ENCODE measurements around the gene EXT2. TPM values are rescaled to one million over a fixed set of nuclear protein-coding genes. Genes with fewer than 3 reads are reported as not detected.

Gene EXT2
- total RNA-seq, 2 donors from 2014 or later = 47.7 to 60.3 TPM

DNA sequence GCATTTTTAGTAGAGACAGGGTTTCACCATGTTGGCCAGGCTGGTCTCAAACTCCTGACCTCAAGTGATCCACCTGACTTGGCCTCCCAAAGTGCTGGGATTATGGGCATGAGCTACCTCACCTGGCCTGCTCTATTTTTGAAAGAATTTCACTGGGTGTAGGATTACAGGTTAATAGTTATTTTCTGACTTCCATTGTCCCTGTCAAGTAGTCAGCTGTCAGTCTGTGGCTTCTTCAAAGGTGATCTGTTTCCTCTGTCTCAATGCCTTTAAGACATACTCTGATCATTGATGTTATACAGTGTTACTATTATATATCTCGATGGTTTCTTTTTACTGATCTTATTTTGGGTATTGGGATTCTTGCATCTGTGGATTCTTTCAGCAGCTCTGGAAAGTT, 10.1 kb upstream of the EXT2 start:
- no peak overlapping the region for H3K27ac ChIP-seq (ENCODE audit: low read depth, low read length)
- no peak overlapping the region for H3K4me3 ChIP-seq (ENCODE audit: low read length)
- DNase-seq = no peak
- H3K4me1 ChIP-seq (ENCODE audit: control insufficient read depth, insufficient read depth, low read length) = no peaks in the 10 kb centered on the region
- peaks cover 40% of the 10 kb centered on the region for H3K36me3 Mint-ChIP-seq (ENCODE audit: low read depth)
- H3K27me3 ChIP-seq (ENCODE audit: control insufficient read depth, insufficient read depth, low read length, poor library complexity, severe bottlenecking) = peaks cover 8% of the 10 kb centered on the region
- TF ChIP-seq, protein P1, sequence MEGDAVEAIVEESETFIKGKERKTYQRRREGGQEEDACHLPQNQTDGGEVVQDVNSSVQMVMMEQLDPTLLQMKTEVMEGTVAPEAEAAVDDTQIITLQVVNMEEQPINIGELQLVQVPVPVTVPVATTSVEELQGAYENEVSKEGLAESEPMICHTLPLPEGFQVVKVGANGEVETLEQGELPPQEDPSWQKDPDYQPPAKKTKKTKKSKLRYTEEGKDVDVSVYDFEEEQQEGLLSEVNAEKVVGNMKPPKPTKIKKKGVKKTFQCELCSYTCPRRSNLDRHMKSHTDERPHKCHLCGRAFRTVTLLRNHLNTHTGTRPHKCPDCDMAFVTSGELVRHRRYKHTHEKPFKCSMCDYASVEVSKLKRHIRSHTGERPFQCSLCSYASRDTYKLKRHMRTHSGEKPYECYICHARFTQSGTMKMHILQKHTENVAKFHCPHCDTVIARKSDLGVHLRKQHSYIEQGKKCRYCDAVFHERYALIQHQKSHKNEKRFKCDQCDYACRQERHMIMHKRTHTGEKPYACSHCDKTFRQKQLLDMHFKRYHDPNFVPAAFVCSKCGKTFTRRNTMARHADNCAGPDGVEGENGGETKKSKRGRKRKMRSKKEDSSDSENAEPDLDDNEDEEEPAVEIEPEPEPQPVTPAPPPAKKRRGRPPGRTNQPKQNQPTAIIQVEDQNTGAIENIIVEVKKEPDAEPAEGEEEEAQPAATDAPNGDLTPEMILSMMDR (conservative IDR thresholded peaks at IDR 0.05) = no peak
- WGBS, 2 experiments (ENCODE audit: insufficient coverage in 1 of 2, insufficient read length in 1 of 2) = no CpG with 5 or more reads among the region's 1 CpG
- H3K27me3 Mint-ChIP-seq (ENCODE audit: insufficient read depth) = peaks cover 36% of the 10 kb centered on the region
- H3K9me3 Mint-ChIP-seq = peaks cover 38% of the 10 kb centered on the region
- H3K9me3 ChIP-seq (ENCODE audit: control insufficient read depth, low read length) = peaks cover 30% of the 10 kb centered on the region
- H3K27ac Mint-ChIP-seq = no peak overlapping the region
- H3K36me3 ChIP-seq (ENCODE audit: control insufficient read depth, insufficient read depth, low read length) = no peaks in the 10 kb centered on the region
- H3K9ac ChIP-seq (ENCODE audit: extremely low read depth, low read length, poor library complexity, severe bottlenecking) = no peak overlapping the region
- no peaks in the 10 kb centered on the region for H3K4me1 Mint-ChIP-seq
- no peak overlapping the region for H3K4me3 Mint-ChIP-seq

DNA sequence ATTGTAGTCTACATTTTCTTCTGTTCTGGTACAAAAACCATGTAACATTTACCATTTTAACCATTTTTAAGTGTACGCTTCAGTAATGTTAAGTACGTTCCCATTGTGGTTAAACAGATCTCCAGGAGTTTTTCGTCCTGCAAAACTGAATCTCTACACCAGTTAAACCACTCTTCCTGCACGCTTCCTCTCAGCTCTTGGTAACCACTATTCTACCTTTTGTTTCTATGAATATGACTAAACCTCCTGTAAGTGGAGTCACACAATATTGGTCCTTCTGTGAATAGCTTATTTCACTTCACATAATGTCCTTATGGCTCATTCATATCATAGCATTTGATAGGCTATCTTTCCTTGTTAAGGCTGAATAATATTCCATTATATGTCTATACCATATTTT, 7.1 kb upstream of the EXT2 start:
- H3K27ac Mint-ChIP-seq = no peak overlapping the region
- whole genome bisulfite sequencing, 2 experiments (ENCODE audit: insufficient coverage in 1 of 2, insufficient read length in 1 of 2) = 86 to 96% methylated on average over 4 of the region's 4 CpGs

DNA sequence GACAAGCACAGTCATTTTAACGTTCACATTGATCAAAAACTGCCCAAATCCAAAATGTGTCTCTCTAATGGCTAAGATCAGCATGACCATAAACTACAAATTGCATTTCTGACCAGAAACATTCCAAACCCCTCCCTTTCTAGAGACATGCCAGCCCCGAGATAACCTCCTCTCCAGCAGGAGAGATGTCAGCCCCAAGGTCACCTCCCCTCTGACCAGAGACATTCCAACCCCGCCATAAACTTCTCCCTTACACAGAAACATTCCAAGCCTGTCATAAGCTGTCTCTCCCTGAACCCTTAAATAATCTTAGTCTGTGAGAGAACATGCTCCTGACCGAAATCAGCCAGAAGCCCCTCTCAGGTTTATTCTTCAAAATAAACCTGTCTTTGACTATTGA, 6.6 kb upstream of the EXT2 start:
- Mint-ChIP-seq H3K27me3 (ENCODE audit: insufficient read depth) (peaks cover 13% of the 10 kb centered on the region), H3K9me3 (peaks cover 36% of the 10 kb centered on the region), H3K4me3 (no peak overlapping the region), H3K4me1 (no peaks in the 10 kb centered on the region), H3K27ac (no peak overlapping the region), H3K36me3 (ENCODE audit: low read depth) (peaks cover 30% of the 10 kb centered on the region)
- H3K9ac ChIP-seq (ENCODE audit: extremely low read depth, low read length, poor library complexity, severe bottlenecking) = no peak overlapping the region
- no peaks in the 10 kb centered on the region for H3K4me1 ChIP-seq (ENCODE audit: control insufficient read depth, insufficient read depth, low read length)
- no peak overlapping the region for H3K4me3 ChIP-seq (ENCODE audit: low read length)
- peaks cover 21% of the 10 kb centered on the region for H3K9me3 ChIP-seq (ENCODE audit: control insufficient read depth, low read length)
- no peaks in the 10 kb centered on the region for H3K27me3 ChIP-seq (ENCODE audit: control insufficient read depth, insufficient read depth, low read length, poor library complexity, severe bottlenecking)
- TF ChIP-seq, protein P1 (conservative IDR thresholded peaks at IDR 0.05) = no peak
- WGBS, 2 experiments (ENCODE audit: insufficient coverage in 1 of 2, insufficient read length in 1 of 2) = 79 to 96% methylated on average over 2 to 4 of the region's 4 CpGs
- no peak for DNase-seq
- H3K36me3 ChIP-seq (ENCODE audit: control insufficient read depth, insufficient read depth, low read length) = no peaks in the 10 kb centered on the region
- no peak overlapping the region for H3K27ac ChIP-seq (ENCODE audit: low read depth, low read length)

More for the DNA sequence above, 7.1 kb upstream of the EXT2 start:
- no peak overlapping the region for H3K9ac ChIP-seq (ENCODE audit: extremely low read depth, low read length, poor library complexity, severe bottlenecking)
- H3K4me1 Mint-ChIP-seq = no peaks in the 10 kb centered on the region
- peaks cover 36% of the 10 kb centered on the region for H3K9me3 Mint-ChIP-seq
- no peak overlapping the region for H3K27ac ChIP-seq (ENCODE audit: low read depth, low read length)
- no peaks in the 10 kb centered on the region for H3K27me3 ChIP-seq (ENCODE audit: control insufficient read depth, insufficient read depth, low read length, poor library complexity, severe bottlenecking)
- TF ChIP-seq, protein P1 (conservative IDR thresholded peaks at IDR 0.05) = no peak
- no peak overlapping the region for H3K4me3 ChIP-seq (ENCODE audit: low read length)
- no peaks in the 10 kb centered on the region for H3K4me1 ChIP-seq (ENCODE audit: control insufficient read depth, insufficient read depth, low read length)
- H3K9me3 ChIP-seq (ENCODE audit: control insufficient read depth, low read length) = peaks cover 21% of the 10 kb centered on the region
- peaks cover 32% of the 10 kb centered on the region for H3K36me3 Mint-ChIP-seq (ENCODE audit: low read depth)
- H3K27me3 Mint-ChIP-seq (ENCODE audit: insufficient read depth) = peaks cover 18% of the 10 kb centered on the region
- H3K4me3 Mint-ChIP-seq = no peak overlapping the region
- no peaks in the 10 kb centered on the region for H3K36me3 ChIP-seq (ENCODE audit: control insufficient read depth, insufficient read depth, low read length)
- no peak for DNase-seq

Data from endodermal cell (in vitro differentiated cells).